Fibroblast of gingiva (primary cell): ENCODE data around the gene SMAD1.
A peak's percentile ranks its signal among the peaks of the same experiment; 100 is the strongest.

ENCODE experiments used
- DNase-seq: peaks from one replicate; pipeline ENCODE4 v3.0.0-alpha.2; 2011; ENCODE audit warnings: low read depth

Gene SMAD1

DNA sequence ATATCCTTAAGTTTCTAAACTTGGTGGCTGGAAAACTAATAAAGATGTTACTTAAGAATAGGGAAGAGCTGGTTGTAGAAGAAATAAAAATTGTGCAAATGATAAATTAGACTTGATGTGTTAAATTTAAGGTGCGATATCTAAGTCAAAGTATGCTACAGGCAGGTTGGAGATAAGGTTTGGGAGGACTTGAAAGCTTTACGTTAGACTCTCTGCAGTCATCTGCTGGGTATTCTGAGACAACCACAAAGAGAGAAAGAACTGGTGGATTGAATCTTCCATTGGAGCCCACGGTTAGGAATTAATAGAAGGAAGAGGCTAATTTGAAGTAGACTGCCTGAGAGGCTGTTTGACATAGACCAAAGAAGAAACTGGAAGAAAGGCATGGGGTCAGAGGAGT lies 7.9 kb downstream of the SMAD1 start:
- no peak for DNase-seq

DNA sequence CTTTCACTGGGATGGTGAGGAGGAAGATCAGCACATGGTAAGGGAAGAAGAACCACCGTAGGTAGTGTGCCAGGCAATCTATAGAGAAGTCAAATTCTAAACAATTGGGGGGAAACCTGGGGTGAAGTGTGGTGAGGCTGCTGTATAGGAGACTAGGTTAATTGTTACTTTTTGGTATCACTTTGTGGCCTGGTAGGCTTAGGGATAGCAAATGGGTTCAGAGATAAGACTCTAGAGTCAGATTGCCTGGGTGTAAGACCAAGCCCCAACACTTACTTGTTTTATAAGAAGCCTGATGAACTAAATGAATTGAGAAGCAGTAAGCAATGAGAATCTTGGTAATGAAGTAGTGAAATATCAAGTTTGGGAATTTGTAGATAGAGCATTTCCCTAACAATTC lies 8.7 kb downstream of the SMAD1 start:
- no peak for DNase-seq

- no peak for DNase-seq
Observed at GRCh38 chr4:145490796-145491195, 9.1 kb downstream of the SMAD1 start.

GRCh38 chr4:145492376-145492775 lies 10.7 kb downstream of the SMAD1 start:
- no peak for DNase-seq

GRCh38 chr4:145493166-145493565 lies 11.5 kb downstream of the SMAD1 start:
- DNase-seq: no peak

DNA sequence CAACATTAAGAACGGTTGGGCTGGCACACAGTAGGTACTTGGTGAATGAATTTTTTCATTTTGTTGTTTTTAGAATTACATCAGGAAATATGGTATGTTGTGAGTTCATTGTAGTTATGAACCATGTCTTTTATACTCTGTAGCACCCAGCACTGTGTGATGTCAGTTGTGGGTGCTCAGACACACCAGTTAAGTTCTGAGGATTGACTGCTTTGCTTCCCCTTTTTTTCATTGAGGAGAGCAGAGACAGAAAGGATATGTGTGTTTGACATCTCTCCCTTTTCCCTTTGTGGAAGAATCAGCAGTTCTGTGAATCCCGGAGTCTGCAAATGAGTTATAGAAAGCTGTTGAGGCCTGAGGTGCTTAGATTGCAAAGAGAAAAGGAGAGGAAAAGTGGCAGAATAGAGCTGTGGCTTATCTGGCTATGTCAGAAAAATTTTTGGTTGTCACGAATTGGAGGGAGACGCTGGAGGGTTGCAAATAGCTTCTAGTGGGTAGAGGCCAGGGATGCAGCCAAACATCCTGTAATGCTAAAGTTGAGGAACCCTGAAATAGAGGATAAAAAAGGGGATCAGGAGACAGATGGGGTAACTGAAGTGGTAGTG lies 13.1 kb downstream of the SMAD1 start:
- DNase-seq: no peak

DNA sequence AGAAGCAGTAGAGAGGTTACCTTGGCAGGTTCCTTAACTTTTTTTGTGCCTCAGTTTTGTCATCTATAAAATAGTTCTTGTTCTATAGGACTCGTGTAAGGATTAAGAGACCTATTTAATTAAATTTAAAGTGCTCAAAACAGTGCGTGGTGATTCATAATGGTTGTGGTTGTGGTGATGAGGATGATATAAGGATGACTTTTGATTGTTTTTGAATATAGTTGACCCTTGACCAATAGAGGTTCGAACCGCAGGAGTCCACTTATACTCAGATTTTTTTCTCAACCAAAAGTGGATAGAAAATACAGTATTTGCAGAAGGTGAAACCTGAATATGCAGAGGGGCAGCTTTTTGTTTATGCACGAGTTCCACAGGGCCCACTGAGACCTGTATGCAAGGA lies 14.6 kb downstream of the SMAD1 start:
- DNase-seq: no peak

GRCh38 chr4:145497199-145498149 lies 15.8 kb downstream of the SMAD1 start:
- DNase-seq: no peak

DNA sequence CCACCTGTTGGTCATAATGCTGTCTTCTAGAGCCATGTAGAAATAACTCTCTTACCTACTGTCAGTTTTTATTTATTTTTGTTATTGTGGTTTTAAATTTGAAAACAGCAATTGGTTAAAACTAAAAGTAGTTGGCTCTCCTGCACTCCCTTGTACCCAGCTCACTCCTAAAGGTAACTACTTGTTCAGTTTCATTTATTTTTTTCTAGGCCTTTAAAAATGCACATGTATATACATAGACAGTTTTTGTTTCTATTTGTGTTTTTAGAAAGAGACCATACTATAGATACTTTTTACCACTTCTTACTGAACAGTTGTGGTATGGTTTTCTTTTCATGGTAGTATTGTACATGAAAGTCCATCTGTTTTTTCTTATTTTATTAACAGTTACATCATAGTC lies 16.8 kb downstream of the SMAD1 start:
- DNase-seq: no peak

DNA sequence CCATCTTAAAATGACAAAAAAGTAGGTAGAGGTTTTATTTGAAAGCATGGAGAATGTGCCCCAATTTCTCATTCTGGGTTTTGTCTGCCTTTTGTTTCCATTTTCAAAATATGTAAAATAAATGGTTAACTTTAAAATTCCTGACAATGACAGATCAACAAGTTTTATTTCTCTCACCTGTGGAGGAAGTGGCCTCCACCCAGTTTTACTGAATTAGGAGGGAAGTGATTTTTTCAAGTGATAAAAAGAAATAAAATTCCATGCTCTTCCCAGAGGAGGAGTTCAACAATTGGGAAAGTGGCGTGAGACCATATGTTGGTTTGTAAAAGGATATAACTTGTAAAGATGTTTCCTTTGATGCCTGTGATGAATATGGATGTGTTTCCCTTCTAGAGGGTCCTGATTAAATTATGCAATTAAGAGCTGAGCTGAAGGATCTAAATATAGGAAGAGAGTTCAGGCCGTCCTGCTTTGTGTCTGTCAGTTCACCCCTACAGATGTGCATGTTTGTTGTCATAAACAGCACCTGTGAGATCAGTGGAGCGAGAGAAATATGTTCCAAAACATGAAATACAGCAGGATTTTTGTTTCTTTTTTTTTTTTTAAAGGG lies 19.5 kb downstream of the SMAD1 start:
- DNase-seq: no peak

DNA sequence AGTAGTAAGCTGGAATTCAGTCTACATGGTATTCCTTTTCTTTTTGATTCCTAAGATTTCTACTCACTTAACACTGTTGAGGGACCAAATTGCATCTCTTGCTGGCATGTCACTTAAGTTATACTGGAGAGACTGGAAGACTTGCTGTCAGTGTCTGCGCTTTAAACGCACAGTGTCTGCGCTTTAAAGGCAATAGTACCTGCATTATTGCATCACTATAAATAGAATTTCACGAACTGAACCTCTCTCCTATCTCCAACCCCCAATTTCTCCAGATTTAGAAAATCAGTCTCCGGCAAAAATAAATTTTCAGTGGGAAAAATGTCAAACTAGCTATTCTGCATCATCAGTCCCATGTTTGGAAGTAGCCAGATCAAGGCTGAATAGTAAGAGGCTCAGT lies 21.2 kb downstream of the SMAD1 start:
- DNase-seq: no peak

- no peak for DNase-seq
Observed at GRCh38 chr4:145503486-145504072, 21.9 kb downstream of the SMAD1 start.

DNA sequence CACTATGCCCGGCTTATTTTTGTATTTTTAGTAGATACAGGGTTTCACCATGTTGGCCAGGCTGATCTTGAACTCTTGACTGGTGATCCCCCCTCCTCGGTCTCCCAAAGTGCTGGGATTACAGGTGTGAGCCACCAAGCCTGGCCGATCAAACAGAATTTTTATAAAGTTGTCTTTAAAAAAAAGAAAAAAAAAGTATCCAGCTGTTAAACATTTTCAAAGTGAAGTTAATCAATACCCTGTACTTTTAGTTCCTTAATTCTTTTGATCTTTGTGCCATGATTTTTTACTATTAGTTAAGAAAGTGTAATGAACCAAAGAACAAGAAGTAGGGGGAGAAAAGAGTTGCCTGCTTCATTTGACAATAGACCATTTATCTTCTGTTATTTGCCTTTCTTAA lies 24.3 kb downstream of the SMAD1 start:
- DNase-seq: no peak

GRCh38 chr4:145507636-145508035 lies 26.0 kb downstream of the SMAD1 start:
- no peak for DNase-seq

GRCh38 chr4:145511913-145512522 lies 30.4 kb downstream of the SMAD1 start:
- DNase-seq: peak; percentile 33

DNA sequence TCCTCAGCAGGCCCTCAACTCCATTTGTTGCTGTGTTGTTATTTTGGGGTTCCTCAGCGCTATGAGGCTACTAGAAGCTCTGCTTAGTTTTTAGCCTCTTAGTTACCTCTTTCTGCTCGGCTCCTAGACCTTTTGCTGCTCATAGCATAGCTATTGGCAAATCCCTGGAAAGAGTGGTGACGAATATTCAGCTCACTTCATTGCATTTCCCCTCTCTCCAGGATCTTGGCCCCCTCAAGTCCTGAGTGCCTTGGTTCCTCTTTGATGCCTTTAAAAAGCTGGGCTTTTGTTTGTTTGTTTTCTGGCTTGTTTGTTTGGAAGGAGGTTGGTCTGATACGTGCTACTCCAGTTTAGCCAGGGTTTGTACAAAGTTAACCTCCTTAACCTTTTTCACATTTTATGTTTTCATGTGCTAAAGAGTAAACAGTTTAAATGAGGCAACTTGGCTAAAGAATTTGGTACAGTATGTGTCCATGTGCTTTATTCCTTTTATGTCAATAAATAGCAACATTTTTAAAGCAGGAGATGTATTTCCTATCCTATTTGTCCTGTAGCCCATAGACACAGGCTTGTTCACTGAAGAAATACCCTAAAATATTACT lies 31.5 kb downstream of the SMAD1 start:
- no peak for DNase-seq

GRCh38 chr4:145520172-145520571 lies 38.5 kb downstream of the SMAD1 start:
- peak; percentile 5 for DNase-seq

- no peak for DNase-seq
Observed at GRCh38 chr4:145521282-145521681, 39.6 kb downstream of the SMAD1 start.

GRCh38 chr4:145523117-145523516 lies 41.5 kb downstream of the SMAD1 start:
- no peak for DNase-seq

DNA sequence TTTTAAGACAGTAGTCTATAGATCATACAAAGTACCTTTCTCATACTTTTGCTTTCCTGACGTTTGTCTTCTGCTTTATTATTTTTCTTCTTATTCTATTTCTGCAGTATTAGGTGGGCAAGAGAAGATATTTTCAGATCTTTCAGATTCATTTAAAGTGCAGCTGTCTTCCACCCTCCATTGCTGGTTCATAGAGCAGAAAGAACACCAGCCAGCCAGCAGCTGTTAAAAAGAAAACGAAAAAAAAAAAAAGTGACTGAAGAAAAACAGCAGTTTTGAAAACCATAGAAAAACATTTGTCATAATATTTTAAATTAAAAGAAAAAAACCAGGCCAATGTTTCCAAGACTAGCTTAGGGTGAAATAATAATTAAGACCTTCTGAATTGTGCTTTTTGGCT lies 42.9 kb downstream of the SMAD1 start:
- no peak for DNase-seq

DNA sequence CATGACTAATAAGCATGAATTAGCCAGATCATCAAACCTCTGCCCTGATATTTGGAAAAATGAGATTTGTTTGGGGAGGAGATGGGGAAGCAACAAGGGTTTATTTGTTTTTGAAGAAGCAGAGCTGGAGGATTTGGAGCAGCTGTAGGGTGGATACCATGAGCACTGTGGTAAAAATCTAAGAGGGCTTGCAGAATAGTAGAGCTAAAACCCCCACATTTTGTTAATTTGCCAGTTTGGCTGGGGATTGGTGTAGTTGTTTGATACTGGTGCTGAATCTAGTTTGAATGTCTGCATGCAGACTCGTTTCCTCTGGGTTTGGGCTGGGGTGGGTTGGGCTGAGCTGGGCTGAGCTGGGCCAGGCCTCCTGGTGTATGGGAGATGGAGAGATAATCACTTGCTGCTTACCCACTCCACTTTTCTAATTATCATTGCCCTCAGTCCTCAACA lies 43.7 kb downstream of the SMAD1 start:
- no peak for DNase-seq

- no peak for DNase-seq
Observed at GRCh38 chr4:145527773-145528172, 46.1 kb downstream of the SMAD1 start.
